Raji (cell line): ENCODE results near the gene SAMMSON.

Experiments
- POLR2A ChIP-seq: IDR thresholded peaks from 2 replicates; pipeline ENCODE4 v1.6.1; 2011; ENCODE audit warnings: low read depth, low read length, control low read depth; ENCODE audit not compliant: insufficient read depth

Gene SAMMSON

DNA sequence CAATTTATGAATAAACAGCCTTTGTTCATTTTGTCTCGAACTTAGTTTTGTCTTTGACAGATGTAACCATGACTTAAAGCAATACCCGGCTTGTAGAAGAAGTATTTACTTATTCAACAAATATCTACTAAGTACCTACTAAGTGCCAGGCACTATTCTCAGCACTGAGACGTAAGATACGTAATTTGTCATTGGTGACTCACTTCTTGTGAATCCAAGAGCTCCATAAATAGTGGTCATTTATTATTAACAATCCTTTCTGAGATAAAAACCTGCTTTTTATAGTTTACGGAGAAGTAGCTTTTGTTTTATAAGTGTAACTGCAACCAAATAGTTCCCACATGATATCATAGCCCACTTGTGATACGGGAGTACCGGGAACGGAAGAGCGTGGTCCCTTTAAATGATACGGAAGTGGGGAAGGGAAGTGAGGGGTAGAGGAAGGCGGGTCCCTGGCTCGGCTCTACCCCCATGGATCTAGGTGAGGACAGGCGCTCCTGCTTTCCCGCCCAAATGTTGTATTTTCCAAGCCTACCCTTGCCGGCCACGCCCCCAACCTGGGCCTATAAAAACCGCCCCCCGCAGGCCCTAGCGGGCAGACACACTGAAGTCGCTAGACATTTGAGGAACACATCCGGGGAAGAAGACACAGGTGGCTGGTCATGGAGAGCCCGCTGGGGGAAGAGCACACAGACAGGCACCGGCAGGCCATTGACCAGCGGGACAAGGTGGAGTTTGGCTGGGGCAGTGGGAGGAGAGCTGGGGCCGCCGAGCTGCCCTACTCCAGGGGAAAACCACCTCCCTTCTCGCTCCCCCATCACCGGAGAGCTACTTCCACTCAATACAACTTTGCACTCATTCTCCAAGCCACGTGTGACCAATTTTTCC, at the start of gene SAMMSON:
Gene SAMMSON (plus strand): TSS at position 594 of the 888 bp plus-strand sequence.
- no peak for TF ChIP-seq POLR2A

DNA sequence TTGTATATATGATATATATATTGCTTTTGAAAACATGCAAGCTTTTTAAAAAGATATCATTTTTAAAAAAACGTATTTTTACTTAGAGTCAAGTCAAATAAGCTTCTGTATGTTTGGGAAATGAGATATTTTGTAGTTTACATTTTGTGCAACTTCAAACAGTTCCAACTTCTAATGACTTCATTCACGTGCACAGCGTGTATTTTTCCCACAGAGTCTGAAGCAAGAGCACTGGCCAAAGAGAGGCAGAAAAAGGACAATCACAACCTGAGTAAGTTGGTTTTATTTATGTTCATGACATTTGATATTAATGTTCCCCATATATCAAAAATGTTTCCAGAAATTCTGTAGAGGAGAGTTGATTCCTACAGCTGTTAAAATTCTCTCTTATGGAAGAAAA, 47.9 kb upstream of the SAMMSON start:
- no peak for TF ChIP-seq POLR2A

GRCh38 chr3:69959581-69959980, 40.0 kb upstream of the SAMMSON start:
- TF ChIP-seq POLR2A = no peak

DNA sequence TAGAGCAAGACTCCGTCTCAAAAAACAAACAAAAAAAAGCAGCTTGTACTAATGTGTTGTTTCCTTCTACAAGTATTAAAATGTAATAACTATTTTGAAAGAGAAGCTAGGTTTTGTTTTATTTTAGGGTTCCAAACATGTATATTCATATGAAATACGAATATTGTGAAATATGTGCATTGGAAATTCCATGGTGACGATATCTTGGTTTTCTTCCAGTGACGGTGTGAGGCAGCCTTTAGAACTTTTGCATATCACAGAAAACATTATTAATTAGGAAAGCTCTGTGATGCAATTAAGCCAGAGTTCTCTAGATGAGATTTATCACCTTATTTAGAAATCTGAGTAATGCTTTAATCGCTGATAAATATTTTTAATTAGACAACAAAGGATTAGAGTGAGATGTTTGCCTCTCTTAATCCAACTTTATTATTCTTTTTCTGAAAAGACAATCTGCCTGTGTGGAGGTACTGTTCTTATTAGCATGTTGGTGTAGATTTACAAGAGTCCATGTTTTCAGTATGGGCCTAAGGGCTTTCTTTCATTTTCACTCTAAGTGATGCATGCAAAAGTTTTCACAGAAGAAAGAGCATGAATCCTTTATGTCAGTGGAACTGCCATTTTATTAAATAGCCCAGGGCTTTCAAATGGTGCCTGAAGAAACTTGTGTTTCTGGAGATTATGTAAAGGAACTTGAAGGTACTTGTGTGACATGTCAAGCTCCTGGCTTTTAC, 37.7 kb upstream of the SAMMSON start:
- no peak for TF ChIP-seq POLR2A

DNA sequence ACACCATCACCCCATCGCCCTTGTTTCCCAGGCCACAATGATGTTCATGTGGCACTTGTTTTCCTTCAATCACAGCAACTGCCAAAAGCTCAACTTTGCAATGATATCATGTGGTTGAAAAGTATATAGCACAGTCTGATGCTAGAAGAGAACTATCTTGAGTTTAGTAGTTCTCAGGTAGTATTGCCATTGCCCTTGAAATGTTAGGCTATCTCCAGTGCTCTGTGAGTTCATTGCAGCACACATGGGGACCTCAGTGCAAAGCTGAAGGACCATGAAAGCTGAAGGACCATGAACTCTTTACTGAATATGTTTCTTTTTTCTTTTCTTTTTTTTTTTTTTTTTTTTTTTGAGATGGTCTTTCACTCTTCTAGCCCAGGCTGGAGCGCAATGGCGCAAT, 35.9 kb upstream of the SAMMSON start:
- TF ChIP-seq POLR2A = no peak

DNA sequence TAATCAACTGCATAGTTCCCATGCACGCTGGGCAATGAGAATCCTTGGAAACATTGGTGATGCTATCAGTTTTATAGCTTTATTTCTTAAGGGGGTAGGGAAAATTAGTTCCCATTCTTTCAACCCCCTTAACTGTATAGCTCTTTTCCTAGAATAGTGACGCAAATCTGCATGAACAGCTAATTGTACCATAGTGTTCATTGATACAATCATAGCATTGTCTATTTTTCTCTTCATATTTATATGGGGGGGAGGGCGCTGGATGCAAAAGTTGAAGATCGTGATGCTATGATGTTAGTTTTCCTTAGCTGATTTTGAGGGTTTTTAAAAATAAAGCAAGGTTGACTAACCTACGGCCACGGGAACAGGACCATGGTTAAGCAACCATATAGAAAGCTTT, 32.4 kb upstream of the SAMMSON start:
- TF ChIP-seq POLR2A = no peak

- no peak for TF ChIP-seq POLR2A
Measured at GRCh38 chr3:69970827-69971226, 28.7 kb upstream of the SAMMSON start.

GRCh38 chr3:69972672-69973071, 26.9 kb upstream of the SAMMSON start:
- TF ChIP-seq POLR2A = no peak

GRCh38 chr3:69976021-69976420, 23.5 kb upstream of the SAMMSON start:
- TF ChIP-seq POLR2A = no peak

- TF ChIP-seq POLR2A = no peak
Measured at GRCh38 chr3:69983546-69984265, 15.8 kb upstream of the SAMMSON start.

DNA sequence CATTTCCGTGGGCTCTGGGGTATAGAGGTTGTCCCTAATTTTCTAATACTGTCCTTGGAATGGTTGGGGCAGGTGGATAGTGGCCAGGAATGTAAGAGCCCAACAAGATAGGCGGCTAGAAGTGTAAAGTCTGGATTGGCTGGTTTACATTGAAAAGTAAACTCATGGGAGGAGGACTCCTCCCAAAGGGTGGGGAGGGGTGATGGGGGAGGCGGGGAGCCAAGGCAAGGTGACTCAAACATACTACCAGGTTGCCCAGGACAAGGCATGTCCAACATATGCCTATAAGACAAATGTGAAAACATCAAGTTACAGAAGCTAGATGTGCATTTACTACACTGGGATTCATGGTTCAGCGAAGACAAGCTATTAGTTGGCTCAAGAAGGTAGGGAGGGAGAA, 14.3 kb upstream of the SAMMSON start:
- TF ChIP-seq POLR2A = no peak

DNA sequence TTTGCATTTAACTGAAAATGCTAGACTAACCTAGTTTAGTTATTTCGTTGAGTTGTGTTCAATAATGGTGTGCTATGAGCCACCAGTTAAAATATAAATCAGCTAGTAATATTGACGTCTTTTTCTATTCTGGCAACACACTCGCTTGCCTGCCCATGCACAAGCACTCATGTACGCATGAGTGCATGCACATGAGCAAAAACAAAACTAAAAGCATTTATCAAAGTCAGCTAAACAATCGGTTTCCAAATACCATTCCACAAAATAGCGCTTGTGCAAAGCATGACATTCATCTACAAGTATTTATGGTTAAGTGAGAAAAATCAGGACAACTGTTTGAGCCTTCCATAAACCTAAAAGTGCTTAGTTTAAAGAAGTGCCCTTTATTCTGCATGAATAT, 13.1 kb upstream of the SAMMSON start:
- no peak for TF ChIP-seq POLR2A

- no peak for TF ChIP-seq POLR2A
Measured at GRCh38 chr3:69987833-69988232, 11.7 kb upstream of the SAMMSON start.

DNA sequence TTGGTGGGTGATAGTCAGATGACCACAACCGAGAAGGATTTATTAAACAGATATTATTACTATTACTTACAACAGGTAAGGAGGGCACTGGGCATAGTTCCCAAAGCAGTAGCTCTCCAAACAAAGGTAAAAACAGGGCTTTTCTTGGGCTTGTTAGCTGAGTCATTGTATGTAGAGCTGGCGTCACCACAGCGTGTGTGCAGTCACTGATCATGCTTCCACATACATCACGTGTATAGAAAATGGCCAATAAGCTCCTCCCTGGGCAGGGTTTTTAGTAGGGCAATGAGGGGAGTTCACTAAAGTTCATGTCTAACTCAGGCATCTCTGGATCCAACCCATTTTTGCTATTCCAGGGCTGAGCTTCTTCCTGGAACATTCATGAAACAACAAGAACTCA, 5.8 kb upstream of the SAMMSON start:
- TF ChIP-seq POLR2A = no peak

- TF ChIP-seq POLR2A = no peak
Measured at GRCh38 chr3:69994919-69995318, 4.6 kb upstream of the SAMMSON start.

GRCh38 chr3:69997631-69998307, 1.8 kb upstream of the SAMMSON start:
- TF ChIP-seq POLR2A = no peak

DNA sequence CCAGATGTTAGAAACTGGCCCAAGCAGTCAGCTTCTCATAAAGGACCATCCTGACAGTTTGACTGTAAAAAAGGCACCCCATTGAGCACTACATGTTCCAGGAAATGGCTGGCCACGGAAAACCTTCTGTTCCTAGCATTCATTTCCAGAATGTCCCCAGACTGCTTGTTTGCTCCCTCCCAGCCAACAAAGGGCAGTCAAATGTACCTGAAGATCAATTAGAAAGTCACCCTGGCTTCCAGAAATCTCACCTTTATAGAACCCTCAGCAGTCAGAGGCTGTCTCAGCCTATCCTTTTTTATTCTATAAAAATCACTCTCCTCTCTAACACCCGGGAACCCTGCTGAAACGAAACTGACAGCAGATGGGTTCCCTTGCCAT, 784 bp upstream of the SAMMSON start:
- no peak for TF ChIP-seq POLR2A
